Testis (tissue), 3 donors: ENCODE measurements around the gene ZNF597. TPM values are rescaled to one million over a fixed set of nuclear protein-coding genes. Genes with fewer than 3 reads are reported as not detected.

Experiments
- DNase-seq: peaks from one replicate; pipeline ENCODE4 v3.0.0-alpha.2; 2019
- H3K27ac ChIP-seq, 2 donors: fragments of 200-600 bp; sonication (generic); one replicate each; pipeline ENCODE4 v1.5.1; 2019
- H3K27me3 ChIP-seq: fragments of 200-600 bp; sonication (generic); one replicate; pipeline ENCODE4 v1.5.1; 2019
- H3K36me3 ChIP-seq: fragments of 200-600 bp; sonication (generic); one replicate; pipeline ENCODE4 v1.5.1; 2017; ENCODE audit warnings: low read depth; ENCODE audit errors: missing control alignments
- H3K4me1 ChIP-seq: fragments of 200-600 bp; sonication (generic); one replicate; pipeline ENCODE4 v1.5.1; 2019
- H3K4me3 ChIP-seq, 2 donors: fragments of 200-600 bp; sonication (generic); one replicate each; pipeline ENCODE4 v1.5.1; 2017 to 2019
- H3K9me3 ChIP-seq: fragments of 200-600 bp; sonication (generic); one replicate; pipeline ENCODE4 v1.5.1; 2017
- CTCF ChIP-seq, 3 experiments: fragments of 450-650 bp in 2 of 3; fragments of 200-600 bp in 1 of 3; sonication (generic) in 1 of 3; IDR thresholded peaks; one replicate each; pipeline ENCODE4 v1.5.1; 2016 to 2019; ENCODE audit warnings: antibody characterized with exemption in 3 of 3, mild to moderate bottlenecking in 2 of 3, moderate library complexity in 1 of 3
- POLR2A ChIP-seq: fragments of 450-650 bp; IDR thresholded peaks from one replicate; pipeline ENCODE4 v1.6.1; 2017; ENCODE audit warnings: antibody characterized with exemption, mild to moderate bottlenecking, moderate library complexity
- WGBS, 2 donors: methylation state at CpG; one replicate each; pipeline ENCODE4 v1.1.5; 2018; 5-methylcytosine and 5-hydroxymethylcytosine counted together
- intact Hi-C: fragments of 100-400 bp; cut with DNase I; formaldehyde crosslinking; loops from one replicate; pipeline ENCODE4 v1.15.1; 2023; ENCODE audit warnings: low total_unique reads
- polyA plus RNA-seq: library from polyadenylated mRNA; stranded (reverse); fragments of 350-450 nt; fragmentation: Illumina TruSeq; extraction: RNeasy Lipid Tissue Mini Kit (QIAGEN cat#74804); gene quantifications from one replicate; pipeline ENCODE4 v1.2.3, GENCODE V29; 2014; ENCODE audit warnings: low read depth, low replicate concordance; ENCODE audit not compliant: insufficient read depth
- total RNA-seq, 2 donors: library from RNA; depleted of rRNA; stranded (reverse); fragments of >200 nt; gene quantifications; one replicate each; pipeline ENCODE4 v1.2.3, GENCODE V29; 2016

The ZNF597 gene
- total and polyA plus RNA-seq, 3 donors from 2014 or later = 6.9 to 11.0 (median 9.1) TPM

- no peak for DNase-seq
- H3K27ac ChIP-seq = peak overlapping the region; percentile 95 to 97
- H3K9me3 ChIP-seq = no peaks in the 10 kb centered on the region
- H3K36me3 ChIP-seq = no peaks in the 10 kb centered on the region
- peak overlapping the region; percentile 77 to 95 for H3K4me3 ChIP-seq
- no peaks in the 10 kb centered on the region for H3K27me3 ChIP-seq
- intact Hi-C loops = no loop called here
- peaks cover 52% of the 10 kb centered on the region for H3K4me1 ChIP-seq
- TF ChIP-seq POLR2A (no peak), CTCF (IDR thresholded peaks at IDR 0.05) (no peak)
- 2 to 8% methylated on average over 8 to 10 of the region's 10 CpGs for whole genome bisulfite sequencing, 2 donors
These were observed 15.6 kb upstream of the ZNF597 start for GRCh38 chr16:3458852-3459361.

GRCh38 chr16:3458278-3458851 lies 15.1 kb upstream of the ZNF597 start:
- peak overlapping the region; percentile 95 to 97 for H3K27ac ChIP-seq
- intact Hi-C loops = no loop called here
- no peaks in the 10 kb centered on the region for H3K9me3 ChIP-seq
- no peaks in the 10 kb centered on the region for H3K27me3 ChIP-seq
- TF ChIP-seq CTCF (IDR thresholded peaks at IDR 0.05) = no peak
- no peak for TF ChIP-seq POLR2A
- no peaks in the 10 kb centered on the region for H3K36me3 ChIP-seq
- peaks cover 52% of the 10 kb centered on the region for H3K4me1 ChIP-seq
- peak overlapping the region; percentile 77 to 95 for H3K4me3 ChIP-seq
- peak; percentile 41 for DNase-seq
- WGBS, 2 donors = 0% methylated on average over 18 to 23 of the region's 47 CpGs

- Histone ChIP-seq H3K4me1 (peaks cover 52% of the 10 kb centered on the region), H3K27me3 (no peaks in the 10 kb centered on the region), H3K4me3 (peak overlapping the region; percentile 77 to 95), H3K27ac (peak overlapping the region; percentile 95 to 97), H3K36me3 (no peaks in the 10 kb centered on the region), H3K9me3 (no peaks in the 10 kb centered on the region)
- TF ChIP-seq CTCF (IDR thresholded peaks at IDR 0.05) (peak in 2 of 3 experiments; percentile 38 to 42), POLR2A (no peak)
- 1 to 14% methylated on average over 3 to 17 of the region's 83 CpGs for WGBS, 2 donors
- peak; percentile 92 for DNase-seq
- intact Hi-C loops = no loop called here
These were observed 14.3 kb upstream of the ZNF597 start for GRCh38 chr16:3457434-3458252.

- WGBS, 2 donors = 56 to 67% methylated on average over 10 of the region's 10 CpGs
- TF ChIP-seq POLR2A = no peak
- no peak for TF ChIP-seq CTCF (IDR thresholded peaks at IDR 0.05)
- Histone ChIP-seq H3K4me1 (peaks cover 22% of the 10 kb centered on the region), H3K27ac (peak overlapping the region in 1 of 2 donors; percentile 30), H3K27me3 (no peaks in the 10 kb centered on the region), H3K36me3 (no peaks in the 10 kb centered on the region), H3K9me3 (no peaks in the 10 kb centered on the region), H3K4me3 (no peak overlapping the region)
- DNase-seq = peak; percentile 11
- intact Hi-C loops = no loop called here
These were observed 11.4 kb upstream of the ZNF597 start for GRCh38 chr16:3454631-3455147.
